Measurements from ENCODE around the gene IL3. TPM values are rescaled to one million over a fixed set of nuclear protein-coding genes. Genes with fewer than 3 reads are reported as not detected.

IL3 gene
- total RNA-seq, 1 donor from 2014 or later, result not detected

- FAIRE-seq, result no peak
- no peak for DNase-seq (ENCODE audit: low spot score in 2 of 2)
Measured at GRCh38 chr5:132024789-132025402, 35.6 kb upstream of the IL3 start.

- DNase-seq (ENCODE audit: low spot score in 2 of 2) (no peak), FAIRE-seq (no peak)
Measured at GRCh38 chr5:132025403-132025971, 35.0 kb upstream of the IL3 start.

GRCh38 chr5:132026516-132027008, 33.9 kb upstream of the IL3 start:
- FAIRE-seq, result no peak
- no peak for DNase-seq (ENCODE audit: low spot score in 2 of 2)

- no peak for FAIRE-seq
- DNase-seq (ENCODE audit: low spot score in 2 of 2), result no peak
Measured at GRCh38 chr5:132027027-132027426, 33.4 kb upstream of the IL3 start.

- no peak for DNase-seq (ENCODE audit: low spot score in 2 of 2)
- no peak for FAIRE-seq
Measured at GRCh38 chr5:132029609-132030330, 30.7 kb upstream of the IL3 start.

GRCh38 chr5:132030610-132031009, 29.8 kb upstream of the IL3 start:
- DNase-seq (ENCODE audit: low spot score in 2 of 2) (no peak), FAIRE-seq (no peak)

GRCh38 chr5:132032196-132032595, 28.3 kb upstream of the IL3 start:
- FAIRE-seq (no peak), DNase-seq (ENCODE audit: low spot score in 2 of 2) (no peak)

GRCh38 chr5:132033122-132033521, 27.3 kb upstream of the IL3 start:
- FAIRE-seq, result no peak
- DNase-seq (ENCODE audit: low spot score in 2 of 2), result no peak

- FAIRE-seq (no peak), DNase-seq (ENCODE audit: low spot score in 2 of 2) (no peak)
Measured at GRCh38 chr5:132037353-132037752, 23.1 kb upstream of the IL3 start.

- DNase-seq (ENCODE audit: low spot score in 2 of 2) (no peak), FAIRE-seq (no peak)
Measured at GRCh38 chr5:132044207-132044606, 16.2 kb upstream of the IL3 start.

- DNase-seq (ENCODE audit: low spot score in 2 of 2), result no peak
- FAIRE-seq, result no peak
Measured at GRCh38 chr5:132046880-132047299, 13.6 kb upstream of the IL3 start.

- FAIRE-seq, result no peak
- no peak for DNase-seq (ENCODE audit: low spot score in 2 of 2)
Measured at GRCh38 chr5:132049093-132049492, 11.4 kb upstream of the IL3 start.

- DNase-seq (ENCODE audit: low spot score in 2 of 2), result no peak
- FAIRE-seq, result no peak
Measured at GRCh38 chr5:132049559-132049958, 10.9 kb upstream of the IL3 start.

GRCh38 chr5:132050136-132050535, 10.3 kb upstream of the IL3 start:
- FAIRE-seq (no peak), DNase-seq (ENCODE audit: low spot score in 2 of 2) (no peak)

GRCh38 chr5:132050661-132051552, 9.5 kb upstream of the IL3 start:
- DNase-seq (ENCODE audit: low spot score in 2 of 2) (no peak), FAIRE-seq (no peak)

- FAIRE-seq (no peak), DNase-seq (ENCODE audit: low spot score in 2 of 2) (no peak)
Measured at GRCh38 chr5:132052520-132052919, 7.9 kb upstream of the IL3 start.

GRCh38 chr5:132053483-132053882, 7.0 kb upstream of the IL3 start:
- DNase-seq (ENCODE audit: low spot score in 2 of 2), result no peak

GRCh38 chr5:132054031-132054696, 6.3 kb upstream of the IL3 start:
- FAIRE-seq (no peak), DNase-seq (ENCODE audit: low spot score in 2 of 2) (peak in 1 of 2 donors; percentile 7)

More at GRCh38 chr5:132053483-132053882, 7.0 kb upstream of the IL3 start:
- no peak for FAIRE-seq

GRCh38 chr5:132054697-132055440, 5.6 kb upstream of the IL3 start:
- DNase-seq (ENCODE audit: low spot score in 2 of 2) (peak in 1 of 2 donors; percentile 2), FAIRE-seq (no peak)

Measured in frontal cortex (tissue), 4 donors.